Measurements from ENCODE around the gene KAZN. TPM values are rescaled to one million over a fixed set of nuclear protein-coding genes. Genes with fewer than 3 reads are reported as not detected.

Gene KAZN
- total and polyA plus RNA-seq, 10 donors, result 20.0 to 245 (median 144) TPM

DNA sequence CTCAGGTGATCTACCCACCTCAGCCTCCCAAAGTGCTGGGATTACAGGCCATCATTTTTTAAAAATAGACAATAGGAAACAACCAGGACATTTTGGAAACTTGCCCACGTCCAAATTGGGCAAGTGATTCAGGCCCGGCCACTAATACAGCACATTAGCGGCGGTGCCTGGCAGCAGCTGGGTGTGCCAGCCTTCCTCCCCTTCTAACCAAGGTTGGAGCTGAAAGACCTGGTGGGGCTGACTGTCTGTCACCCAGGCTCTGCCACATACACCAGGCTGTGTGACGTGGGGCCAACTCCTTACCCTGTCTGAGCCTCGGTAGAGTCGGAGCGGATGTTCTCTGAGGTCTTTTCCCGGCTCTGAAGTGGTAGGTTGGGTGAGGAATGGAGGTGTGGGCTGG, 525.4 kb downstream of the KAZN start:
- Histone ChIP-seq H3K4me1 (no peaks in the 10 kb centered on the region), H3K27me3 (replicated peaks in 1 of 7) (no peaks in the 10 kb centered on the region), H3K36me3 (no peaks in the 10 kb centered on the region), H3K4me3 (no peak overlapping the region), H3K27ac (no peak overlapping the region), H3K9me3 (no peaks in the 10 kb centered on the region)
- WGBS, 5 donors, result 86 to 94% (median 88%) methylated on average over 9 of the region's 9 CpGs
- intact Hi-C loops (cut with DNase I; ENCODE audit: low total_unique reads), result no loop called here
- TF ChIP-seq, protein P1, sequence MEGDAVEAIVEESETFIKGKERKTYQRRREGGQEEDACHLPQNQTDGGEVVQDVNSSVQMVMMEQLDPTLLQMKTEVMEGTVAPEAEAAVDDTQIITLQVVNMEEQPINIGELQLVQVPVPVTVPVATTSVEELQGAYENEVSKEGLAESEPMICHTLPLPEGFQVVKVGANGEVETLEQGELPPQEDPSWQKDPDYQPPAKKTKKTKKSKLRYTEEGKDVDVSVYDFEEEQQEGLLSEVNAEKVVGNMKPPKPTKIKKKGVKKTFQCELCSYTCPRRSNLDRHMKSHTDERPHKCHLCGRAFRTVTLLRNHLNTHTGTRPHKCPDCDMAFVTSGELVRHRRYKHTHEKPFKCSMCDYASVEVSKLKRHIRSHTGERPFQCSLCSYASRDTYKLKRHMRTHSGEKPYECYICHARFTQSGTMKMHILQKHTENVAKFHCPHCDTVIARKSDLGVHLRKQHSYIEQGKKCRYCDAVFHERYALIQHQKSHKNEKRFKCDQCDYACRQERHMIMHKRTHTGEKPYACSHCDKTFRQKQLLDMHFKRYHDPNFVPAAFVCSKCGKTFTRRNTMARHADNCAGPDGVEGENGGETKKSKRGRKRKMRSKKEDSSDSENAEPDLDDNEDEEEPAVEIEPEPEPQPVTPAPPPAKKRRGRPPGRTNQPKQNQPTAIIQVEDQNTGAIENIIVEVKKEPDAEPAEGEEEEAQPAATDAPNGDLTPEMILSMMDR (IDR thresholded peaks at IDR 0.05 in 8 of 11, conservative IDR thresholded peaks at IDR 0.05 in 3 of 11), result no peak
- TF ChIP-seq POLR2AphosphoS5 (IDR thresholded peaks at IDR 0.05), result no peak
- no peak for TF ChIP-seq POLR2A (IDR thresholded peaks at IDR 0.05)
- DNase-seq, result no peak

DNA sequence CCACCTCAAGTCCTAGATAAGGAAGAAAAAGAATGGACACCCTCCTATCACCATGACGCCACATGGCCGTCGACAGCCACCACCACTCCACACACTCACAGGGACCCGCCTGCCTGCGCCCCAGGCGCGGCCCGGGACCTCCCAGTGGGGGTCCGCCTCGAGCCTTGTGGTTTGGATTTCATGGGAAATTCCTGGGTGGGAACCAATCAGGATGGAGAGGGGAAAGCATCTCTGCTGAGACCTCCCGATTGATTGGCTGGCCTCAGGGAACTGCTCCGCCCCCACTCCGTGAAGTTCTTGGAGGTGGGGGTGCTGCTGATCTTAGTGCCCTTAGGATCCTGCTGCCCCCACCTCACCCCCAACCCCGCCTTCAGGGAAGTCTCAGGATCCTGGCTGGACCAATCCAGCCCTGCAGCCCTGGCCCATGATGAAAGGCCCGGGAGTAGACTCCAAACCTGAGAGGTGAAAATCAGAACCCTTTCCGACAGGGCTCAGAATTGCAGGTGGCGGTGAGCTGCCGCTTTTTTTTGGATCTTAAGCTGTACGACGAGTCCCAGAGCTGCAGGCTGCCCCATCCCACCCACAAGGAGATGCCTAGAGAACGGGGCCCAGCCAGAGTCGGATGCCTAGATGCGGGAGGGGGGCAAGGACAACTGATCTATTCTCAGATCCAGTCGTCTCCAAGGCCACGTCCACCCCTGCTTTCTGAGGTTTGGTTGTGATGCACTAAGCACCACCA, 526.0 kb downstream of the KAZN start:
- TF ChIP-seq POLR2A (IDR thresholded peaks at IDR 0.05), result no peak
- TF ChIP-seq, protein P1 (IDR thresholded peaks at IDR 0.05 in 8 of 11, conservative IDR thresholded peaks at IDR 0.05 in 3 of 11), result no peak
- TF ChIP-seq POLR2AphosphoS5 (IDR thresholded peaks at IDR 0.05), result no peak

DNA sequence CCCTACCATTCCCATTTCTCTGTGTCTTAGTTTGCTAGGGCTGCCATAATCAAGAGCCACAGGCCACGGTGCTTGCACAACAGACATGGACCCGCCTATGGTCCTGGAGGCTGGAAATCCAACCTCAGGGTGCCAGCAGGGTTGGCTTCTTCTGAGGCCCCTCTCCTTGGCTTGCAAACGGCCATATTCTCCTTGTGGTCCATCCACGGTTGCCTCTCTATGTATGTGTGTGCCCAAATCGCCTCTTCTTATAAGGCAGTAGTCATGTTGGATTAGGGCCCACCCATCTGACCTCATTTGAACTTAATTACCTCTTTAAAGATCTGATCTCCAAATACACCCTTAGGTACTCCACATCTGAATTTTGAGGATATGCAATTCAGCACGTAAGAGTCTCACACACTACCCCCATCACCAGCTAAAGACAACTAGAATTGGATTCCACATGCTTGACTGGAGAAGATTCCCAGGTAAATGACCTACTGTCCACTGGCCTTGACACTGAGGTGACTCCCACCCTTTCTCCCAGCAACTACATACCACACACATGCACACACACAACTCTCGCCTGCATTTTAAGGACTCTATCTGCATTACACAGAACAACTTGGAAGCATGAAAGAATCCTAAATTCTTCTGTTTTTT, 526.7 kb downstream of the KAZN start:
- H3K27ac ChIP-seq, result no peak overlapping the region
- TF ChIP-seq POLR2AphosphoS5 (IDR thresholded peaks at IDR 0.05) (no peak), POLR2A (IDR thresholded peaks at IDR 0.05) (no peak)
- TF ChIP-seq, protein P1 (IDR thresholded peaks at IDR 0.05 in 8 of 11, conservative IDR thresholded peaks at IDR 0.05 in 3 of 11), result no peak
- H3K4me1 ChIP-seq, result no peaks in the 10 kb centered on the region
- peaks cover 0 to 8% (median 2%) of the 10 kb centered on the region in 8 donors for H3K9me3 ChIP-seq
- intact Hi-C loops (cut with DNase I; ENCODE audit: low total_unique reads), result no loop called here
- no peak overlapping the region for H3K4me3 ChIP-seq
- DNase-seq, result no peak
- no peaks in the 10 kb centered on the region for H3K27me3 ChIP-seq (replicated peaks in 1 of 7)
- no peaks in the 10 kb centered on the region for H3K36me3 ChIP-seq
- WGBS, 5 donors, result 83 to 94% (median 86%) methylated on average over 7 of the region's 7 CpGs

More for the DNA sequence above, 526.0 kb downstream of the KAZN start:
- Histone ChIP-seq H3K9me3 (peaks cover 0 to 1% (median 0%) of the 10 kb centered on the region in 8 donors), H3K27me3 (replicated peaks in 1 of 7) (no peaks in the 10 kb centered on the region), H3K4me3 (no peak overlapping the region), H3K36me3 (no peaks in the 10 kb centered on the region), H3K27ac (no peak overlapping the region), H3K4me1 (no peaks in the 10 kb centered on the region)
- intact Hi-C loops (cut with DNase I; ENCODE audit: low total_unique reads), result no loop called here
- 85 to 92% (median 88%) methylated on average over 18 to 25 of the region's 25 CpGs for WGBS, 5 donors
- DNase-seq, result no peak

DNA sequence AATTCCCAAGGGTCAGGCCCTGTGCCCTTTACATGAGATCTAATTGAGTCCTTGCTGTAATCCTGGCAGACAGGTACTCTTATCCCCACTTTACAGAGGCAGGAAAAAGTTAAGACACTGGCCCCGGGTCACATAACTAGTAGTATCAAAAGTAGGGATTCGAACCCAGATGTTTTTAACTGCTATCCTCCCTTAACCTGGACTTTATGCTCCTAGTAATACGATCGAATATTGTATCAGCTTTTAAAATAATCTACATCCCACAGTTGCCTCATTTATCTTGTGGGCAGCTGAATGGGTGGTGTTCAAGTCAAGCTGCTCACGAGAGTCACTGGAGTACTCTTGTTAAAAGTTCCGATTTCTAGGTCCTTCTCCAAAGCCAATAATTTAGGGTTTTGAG, 529.6 kb downstream of the KAZN start:
- DNase-seq, result no peak
- H3K36me3 ChIP-seq, result no peaks in the 10 kb centered on the region
- TF ChIP-seq POLR2A (IDR thresholded peaks at IDR 0.05), result no peak
- TF ChIP-seq, protein P1 (IDR thresholded peaks at IDR 0.05 in 8 of 11, conservative IDR thresholded peaks at IDR 0.05 in 3 of 11), result no peak
- no peak for TF ChIP-seq POLR2AphosphoS5 (IDR thresholded peaks at IDR 0.05)
- no peaks in the 10 kb centered on the region for H3K4me1 ChIP-seq
- H3K27me3 ChIP-seq (replicated peaks in 1 of 7), result peaks cover 0 to 3% (median 0%) of the 10 kb centered on the region in 7 donors
- H3K27ac ChIP-seq, result no peak overlapping the region
- H3K9me3 ChIP-seq, result peaks cover 0 to 9% (median 2%) of the 10 kb centered on the region in 8 donors
- no peak overlapping the region for H3K4me3 ChIP-seq
- intact Hi-C loops (cut with DNase I; ENCODE audit: low total_unique reads), result loop anchor here (2.0 kb wide), 1 partner anchor 177 kb away; no protein-coding TSS in a partner anchor
- WGBS, 5 donors, result 71 to 86% (median 75%) methylated on average over 6 of the region's 6 CpGs
